HCT116 (cell line): ENCODE data around the gene TEX2.

Experiments used
- CBX3 ChIP-seq: IDR thresholded peaks from 2 replicates; pipeline ENCODE4 v1.6.1; 2012; ENCODE audit warnings: low read depth
- CTCF ChIP-seq, 3 experiments: fragments of 200-600 bp in 1 of 3; sonication (generic) in 1 of 3; IDR thresholded peaks in 2 of 3; conservative IDR thresholded peaks in 1 of 3; 2 replicates each; pipeline ENCODE4 v1.5.1; 2012 to 2017; ENCODE audit warnings: low read depth in 2 of 3, low read length in 2 of 3, antibody characterized with exemption in 1 of 3, borderline replicate concordance in 1 of 3, control low read depth in 1 of 3, mild to moderate bottlenecking in 1 of 3, mixed read lengths in 1 of 3, mixed run types in 1 of 3, moderate library complexity in 1 of 3; ENCODE audit not compliant: insufficient read depth in 1 of 3
- EZH2 ChIP-seq: fragments of 200-600 bp; sonication (generic); IDR thresholded peaks from 2 replicates; pipeline ENCODE4 v1.6.1; 2017; ENCODE audit warnings: antibody characterized with exemption, mixed run types
- EZH2phosphoT487 ChIP-seq: fragments of 200-600 bp; IDR thresholded peaks from 2 replicates; pipeline ENCODE4 v1.6.1; 2018; ENCODE audit warnings: antibody characterized with exemption, borderline replicate concordance
- FOSL1 ChIP-seq: IDR thresholded peaks from 2 replicates; pipeline ENCODE4 v1.6.1; 2012; ENCODE audit warnings: low read depth
- JUND ChIP-seq: IDR thresholded peaks from 2 replicates; pipeline ENCODE4 v1.6.1; 2012
- POLR2A ChIP-seq: IDR thresholded peaks from 2 replicates; pipeline ENCODE4 v1.7.0; 2011; ENCODE audit warnings: borderline replicate concordance; ENCODE audit not compliant: insufficient read depth, insufficient read length; ENCODE audit errors: extremely low read depth

GRCh38 chr17:64177311-64178010, 85.6 kb downstream of the TEX2 start:
- no peak for TF ChIP-seq CTCF (IDR thresholded peaks at IDR 0.05 in 2 of 3, conservative IDR thresholded peaks at IDR 0.05 in 1 of 3; ENCODE audit: borderline replicate concordance in 1 of 3, insufficient read depth in 1 of 3, low read depth in 2 of 3, low read length in 2 of 3)
- TF ChIP-seq POLR2A = no peak
- TF ChIP-seq JUND = no peak
- no peak for TF ChIP-seq CBX3
- TF ChIP-seq EZH2phosphoT487 = no peak
- TF ChIP-seq EZH2 = no peak
- no peak for TF ChIP-seq FOSL1
